ENCODE data around the gene TMEM100. TPM values are rescaled to one million over a fixed set of nuclear protein-coding genes. Genes with fewer than 3 reads are reported as not detected.

The TMEM100 gene
- total and polyA plus RNA-seq, 2 donors (not counting 1 experiment from before 2014, with no cell fraction given): not detected

GRCh38 chr17:55693254-55694216 is 29.1 kb downstream of the TMEM100 start:
- Mint-ChIP-seq H3K27ac (no peak overlapping the region), H3K4me3 (no peak overlapping the region), H3K4me1 (peaks cover 3% of the 10 kb centered on the region), H3K27me3 (peaks cover 14% of the 10 kb centered on the region), H3K9me3 (ENCODE audit: insufficient read depth) (no peaks in the 10 kb centered on the region)
- 94% methylated on average over 4 of the region's 5 CpGs for whole genome bisulfite sequencing (ENCODE audit: insufficient coverage)
- H3K4me1 ChIP-seq (ENCODE audit: control insufficient read depth in 2 of 2, insufficient read depth in 2 of 2, low read length in 2 of 2): no peaks in the 10 kb centered on the region
- no peaks in the 10 kb centered on the region for H3K9me3 ChIP-seq (ENCODE audit: control extremely low read depth in 1 of 3, control insufficient read depth in 2 of 3, insufficient read depth in 1 of 3, low read length in 2 of 3)
- H3K4me3 ChIP-seq (ENCODE audit: control extremely low read depth in 1 of 5, extremely low read depth in 1 of 5, insufficient read depth in 1 of 5, low read depth in 2 of 5, low read length in 4 of 5): no peak overlapping the region
- no peak for TF ChIP-seq EZH2 (IDR thresholded peaks at IDR 0.05; ENCODE audit: borderline replicate concordance, insufficient read depth, low read depth, low read length, poor library complexity, severe bottlenecking)
- no peak for TF ChIP-seq CTCF (IDR thresholded peaks at IDR 0.05)
- no peaks in the 10 kb centered on the region for H3K36me3 ChIP-seq (replicated peaks in 1 of 2; ENCODE audit: control extremely low read depth in 1 of 2, control insufficient read depth in 1 of 2, extremely low read depth in 1 of 2, insufficient read depth in 2 of 2, low read length in 1 of 2)
- ChIA-PET POLR2A (no interaction called here), CTCF (no interaction called here)
- H2AFZ ChIP-seq (ENCODE audit: insufficient read depth, low read depth, low read length, poor library complexity, severe bottlenecking): no peak overlapping the region
- no peaks in the 10 kb centered on the region for H3K27me3 ChIP-seq (replicated peaks in 1 of 4; ENCODE audit: control extremely low read depth in 1 of 4, control insufficient read depth in 3 of 4, insufficient read depth in 4 of 4, low read length in 3 of 4)
- H4K20me1 ChIP-seq (ENCODE audit: control insufficient read depth, insufficient read depth, low read length, poor library complexity, severe bottlenecking): no peaks in the 10 kb centered on the region
- no peak overlapping the region for H3K9ac ChIP-seq (ENCODE audit: low read length)
- intact Hi-C loops (cut with micrococcal nuclease): no loop called here
- no peak for DNase-seq
- H3K79me2 ChIP-seq (ENCODE audit: control insufficient read depth, insufficient read depth, low read length): no peaks in the 10 kb centered on the region
- H3K4me2 ChIP-seq (replicated peaks; ENCODE audit: low read depth, low read length, poor library complexity, severe bottlenecking): no peak overlapping the region
- ATAC-seq (ENCODE audit: low read depth): no peak
- H3K27ac ChIP-seq (ENCODE audit: low read length in 2 of 2): no peak overlapping the region

GRCh38 chr17:55692276-55692675 is 30.4 kb downstream of the TMEM100 start:
- Histone ChIP-seq H3K9me3 (ENCODE audit: control extremely low read depth in 1 of 3, control insufficient read depth in 2 of 3, insufficient read depth in 1 of 3, low read length in 2 of 3) (peaks cover 0 to 3% (median 0%) of the 10 kb centered on the region in 3 donors), H3K4me1 (ENCODE audit: control insufficient read depth in 2 of 2, insufficient read depth in 2 of 2, low read length in 2 of 2) (no peaks in the 10 kb centered on the region), H3K4me2 (replicated peaks; ENCODE audit: low read depth, low read length, poor library complexity, severe bottlenecking) (no peak overlapping the region), H3K27ac (ENCODE audit: low read length in 2 of 2) (no peak overlapping the region), H3K9ac (ENCODE audit: low read length) (no peak overlapping the region), H2AFZ (ENCODE audit: insufficient read depth, low read depth, low read length, poor library complexity, severe bottlenecking) (no peak overlapping the region), H3K4me3 (ENCODE audit: control extremely low read depth in 1 of 5, extremely low read depth in 1 of 5, insufficient read depth in 1 of 5, low read depth in 2 of 5, low read length in 4 of 5) (no peak overlapping the region), H3K79me2 (ENCODE audit: control insufficient read depth, insufficient read depth, low read length) (no peaks in the 10 kb centered on the region), H3K36me3 (replicated peaks in 1 of 2; ENCODE audit: control extremely low read depth in 1 of 2, control insufficient read depth in 1 of 2, extremely low read depth in 1 of 2, insufficient read depth in 2 of 2, low read length in 1 of 2) (no peaks in the 10 kb centered on the region), H3K27me3 (replicated peaks in 1 of 4; ENCODE audit: control extremely low read depth in 1 of 4, control insufficient read depth in 3 of 4, insufficient read depth in 4 of 4, low read length in 3 of 4) (no peaks in the 10 kb centered on the region), H4K20me1 (ENCODE audit: control insufficient read depth, insufficient read depth, low read length, poor library complexity, severe bottlenecking) (no peaks in the 10 kb centered on the region)
- intact Hi-C loops (cut with micrococcal nuclease): no loop called here
- ATAC-seq (ENCODE audit: low read depth): no peak
- ChIA-PET POLR2A (no interaction called here), CTCF (interaction anchor here (1.3 kb wide), 1 partner anchor 25 kb away, joined by 4 read pairs; no protein-coding TSS in a partner anchor)
- H3K4me3 Mint-ChIP-seq: no peak overlapping the region
- WGBS (ENCODE audit: insufficient coverage): 100% methylated on average over 1 of the region's 2 CpGs
- no peaks in the 10 kb centered on the region for H3K9me3 Mint-ChIP-seq (ENCODE audit: insufficient read depth)
- H3K4me1 Mint-ChIP-seq: peaks cover 3% of the 10 kb centered on the region
- DNase-seq: no peak
- H3K27ac Mint-ChIP-seq: no peak overlapping the region
- peaks cover 9% of the 10 kb centered on the region for H3K27me3 Mint-ChIP-seq
- no peak for TF ChIP-seq EZH2 (IDR thresholded peaks at IDR 0.05; ENCODE audit: borderline replicate concordance, insufficient read depth, low read depth, low read length, poor library complexity, severe bottlenecking)
- TF ChIP-seq CTCF (IDR thresholded peaks at IDR 0.05): no peak

Data from B cell (primary cell).